WTC11 (cell line): Measurements from ENCODE around the gene RABGGTA. TPM values are rescaled to one million over a fixed set of nuclear protein-coding genes. Genes with fewer than 3 reads are reported as not detected.

ENCODE experiments used
- ATAC-seq: fragments of 200-7000 bp; cut with Tn5 transposase; 2 replicates; pipeline ENCODE4 v1.10.0; 2021; ENCODE audit warnings: mild to moderate bottlenecking, moderate library complexity
- CTCF ChIA-PET: fragments of 300-600 bp; sonication (Branson Sonifier 250); formaldehyde crosslinking; loops from one replicate; lab custom pipeline; 2021; ENCODE audit warnings: antibody characterized with exemption; lab: Charles Lee
- POLR2A ChIA-PET: fragments of 350-600 bp; sonication (Branson Sonifier 250); formaldehyde crosslinking; loops from one replicate; lab custom pipeline; 2021; ENCODE audit warnings: antibody characterized with exemption; lab: Charles Lee
- DNase-seq: peaks from one replicate; pipeline ENCODE4 v3.0.0; 2021; ENCODE audit warnings: low spot score
- H3K27ac Mint-ChIP-seq: 2 replicates; pipeline ENCODE4 v1.8.0; 2021; ENCODE audit warnings: mixed read lengths
- H3K27me3 Mint-ChIP-seq: 2 replicates; pipeline ENCODE4 v1.8.0; 2021; ENCODE audit warnings: low read depth, mild to moderate bottlenecking, moderate library complexity, mixed read lengths
- H3K36me3 Mint-ChIP-seq: 2 replicates; pipeline ENCODE4 v1.8.0; 2021; ENCODE audit warnings: mixed read lengths
- H3K4me1 Mint-ChIP-seq: 2 replicates; pipeline ENCODE4 v1.8.0; 2022; ENCODE audit warnings: mixed read lengths
- H3K4me3 Mint-ChIP-seq: 2 replicates; pipeline ENCODE4 v1.8.0; 2021; ENCODE audit warnings: mild to moderate bottlenecking, moderate library complexity, mixed read lengths
- H3K9me3 Mint-ChIP-seq: 2 replicates; pipeline ENCODE4 v1.8.0; 2021; ENCODE audit warnings: mixed read lengths
- AFF4 ChIP-seq: sonication (generic); formaldehyde crosslinking; IDR thresholded peaks from 2 replicates; pipeline ENCODE4 v1.8.1; 2023; ENCODE audit warnings: mild to moderate bottlenecking, missing genetic modification reagents, borderline replicate concordance
- CBFB ChIP-seq: sonication (generic); formaldehyde crosslinking; IDR thresholded peaks from 2 replicates; pipeline ENCODE4 v1.8.1; 2022; ENCODE audit warnings: mild to moderate bottlenecking, low read depth, missing genetic modification reagents
- CREB1 ChIP-seq: sonication (generic); formaldehyde crosslinking; IDR thresholded peaks from 2 replicates; pipeline ENCODE4 v1.8.0; 2023; ENCODE audit warnings: mild to moderate bottlenecking, missing genetic modification reagents
- MXD4 ChIP-seq: fragments of 250-450 bp; sonication (Bioruptor Pico); IDR thresholded peaks from 2 replicates; pipeline ENCODE4 v1.8.0; 2021; ENCODE audit warnings: mild to moderate bottlenecking, moderate library complexity, borderline replicate concordance
- NFYB ChIP-seq: sonication (generic); formaldehyde crosslinking; conservative IDR thresholded peaks from 2 replicates; pipeline ENCODE4 v1.8.0; 2022; ENCODE audit warnings: low read depth, missing genetic modification reagents
- NR3C1 ChIP-seq: sonication (generic); formaldehyde crosslinking; conservative IDR thresholded peaks from 2 replicates; pipeline ENCODE4 v1.8.1; 2023; ENCODE audit warnings: low read depth, mild to moderate bottlenecking, missing genetic modification reagents
- OVOL2 ChIP-seq: fragments of 250-450 bp; sonication (Bioruptor Pico); IDR thresholded peaks from 2 replicates; pipeline ENCODE4 v1.9.0; 2021; ENCODE audit warnings: mild to moderate bottlenecking, borderline replicate concordance
- PRRX2 ChIP-seq: fragments of 250-450 bp; sonication (Bioruptor Pico); IDR thresholded peaks from 2 replicates; pipeline ENCODE4 v1.8.0; 2021; ENCODE audit warnings: mild to moderate bottlenecking
- SMAD4 ChIP-seq: sonication (generic); formaldehyde crosslinking; IDR thresholded peaks from 2 replicates; pipeline ENCODE4 v1.8.0; 2022; ENCODE audit warnings: mild to moderate bottlenecking, missing genetic modification reagents
- SP1 ChIP-seq: sonication (generic); formaldehyde crosslinking; conservative IDR thresholded peaks from 2 replicates; pipeline ENCODE4 v1.8.1; 2022; ENCODE audit warnings: missing genetic modification reagents
- STAT6 ChIP-seq: sonication (generic); formaldehyde crosslinking; conservative IDR thresholded peaks from 2 replicates; pipeline ENCODE4 v1.8.1; 2023; ENCODE audit warnings: mild to moderate bottlenecking, low read depth, missing genetic modification reagents, moderate library complexity
- TEAD4 ChIP-seq: sonication (generic); formaldehyde crosslinking; IDR thresholded peaks from 2 replicates; pipeline ENCODE4 v1.8.0; 2022; ENCODE audit warnings: mild to moderate bottlenecking, missing genetic modification reagents
- ZNF138 ChIP-seq: sonication (generic); formaldehyde crosslinking; conservative IDR thresholded peaks from 2 replicates; pipeline ENCODE4 v1.8.1; 2022; ENCODE audit warnings: mild to moderate bottlenecking, moderate library complexity, missing genetic modification reagents
- ZNF219 ChIP-seq: sonication (generic); formaldehyde crosslinking; IDR thresholded peaks from 2 replicates; pipeline ENCODE4 v1.8.0; 2023; ENCODE audit warnings: missing genetic modification reagents, mild to moderate bottlenecking, borderline replicate concordance
- ZNF281 ChIP-seq: sonication (generic); formaldehyde crosslinking; IDR thresholded peaks from 2 replicates; pipeline ENCODE4 v1.8.0; 2023; ENCODE audit warnings: mild to moderate bottlenecking, missing genetic modification reagents
- ZNF396 ChIP-seq: fragments of 250-450 bp; sonication (Bioruptor Pico); IDR thresholded peaks from 2 replicates; pipeline ENCODE4 v1.8.0; 2021; ENCODE audit warnings: mild to moderate bottlenecking, moderate library complexity, borderline replicate concordance
- ZNF423 ChIP-seq: fragments of 250-450 bp; sonication (Bioruptor Pico); IDR thresholded peaks from 2 replicates; pipeline ENCODE4 v2.1.2; 2022; ENCODE audit warnings: mild to moderate bottlenecking, moderate library complexity
- ZNF671 ChIP-seq: fragments of 250-450 bp; sonication (Bioruptor Pico); IDR thresholded peaks from 2 replicates; pipeline ENCODE4 v1.8.0; 2021; ENCODE audit warnings: mild to moderate bottlenecking
- total RNA-seq: library from RNA; stranded (reverse); gene quantifications from 3 replicates; pipeline ENCODE4 v1.2.3, GENCODE V29; 2021
- TF ChIP-seq, protein P1 (sequence below): sonication (generic); formaldehyde crosslinking; IDR thresholded peaks from 2 replicates; pipeline ENCODE4 v1.8.0; 2022; ENCODE audit warnings: mild to moderate bottlenecking, missing genetic modification reagents
- TF ChIP-seq, protein P2 (sequence below): sonication (generic); formaldehyde crosslinking; IDR thresholded peaks from 2 replicates; pipeline ENCODE4 v1.8.1; 2023; ENCODE audit warnings: mild to moderate bottlenecking, missing genetic modification reagents, moderate library complexity

Gene RABGGTA
- total RNA-seq, 1 experiment from 2014 or later, result 27.1 TPM

DNA sequence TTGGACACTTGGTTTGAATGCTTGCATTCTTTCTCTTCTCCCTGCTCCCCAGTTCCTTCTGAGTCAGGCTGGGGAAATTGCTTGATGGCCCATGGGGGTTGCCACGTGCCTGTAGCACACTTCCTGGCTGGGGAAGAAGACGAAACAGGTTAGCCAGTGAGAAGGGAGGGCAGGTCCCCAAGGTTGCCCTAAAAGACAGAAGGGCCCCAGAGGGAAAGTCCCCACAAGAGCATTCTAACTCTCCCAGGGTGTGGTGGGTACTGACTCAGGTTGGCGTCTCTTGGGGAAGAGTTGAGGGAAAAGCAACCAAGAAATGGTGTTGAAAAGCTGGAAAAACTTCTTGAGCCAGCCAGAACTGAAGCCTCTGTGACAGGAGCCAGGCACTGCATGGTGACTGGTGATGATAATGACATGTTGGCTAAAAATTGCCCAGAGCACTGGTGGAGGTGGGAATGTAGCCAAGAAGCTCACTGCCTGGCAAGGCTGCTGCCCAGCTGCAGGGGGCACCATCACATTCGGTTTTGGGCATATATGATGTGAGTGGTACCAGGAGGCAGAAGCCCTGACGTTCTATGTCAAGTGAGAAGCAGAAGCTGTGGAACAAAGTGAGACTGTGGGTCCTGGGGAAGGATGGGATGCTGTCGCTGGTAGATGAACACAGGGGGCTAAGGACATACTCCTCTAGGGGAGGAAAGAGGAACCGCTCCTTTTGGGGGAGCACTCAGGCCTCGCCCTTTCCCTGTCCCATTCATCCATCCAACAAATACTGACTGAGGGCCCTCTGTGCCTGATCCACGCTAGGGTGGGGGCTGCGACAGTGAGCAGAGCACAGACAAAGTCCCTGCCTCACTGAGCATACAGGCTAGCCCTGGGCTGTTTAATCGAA is 8.1 kb upstream of the RABGGTA start:
- DNase-seq (no peak), ATAC-seq (no peak)
- no peaks in the 10 kb centered on the region for H3K36me3 Mint-ChIP-seq
- no peak overlapping the region for H3K4me3 Mint-ChIP-seq
- TF ChIP-seq SMAD4 (CRISPR knock-in tag) (no peak), ZNF219 (CRISPR knock-in tag) (no peak), CBFB (CRISPR knock-in tag) (no peak), ZNF671 (no peak), AFF4 (no peak), ZNF396 (CRISPR knock-in tag) (no peak), TEAD4 (CRISPR knock-in tag) (no peak), ZNF138 (CRISPR knock-in tag) (no peak), PRRX2 (CRISPR knock-in tag) (no peak), OVOL2 (CRISPR knock-in tag) (no peak), NFYB (CRISPR knock-in tag) (no peak), STAT6 (CRISPR knock-in tag) (no peak), MXD4 (CRISPR knock-in tag) (no peak), NR3C1 (CRISPR knock-in tag) (no peak), ZNF423 (CRISPR knock-in tag) (no peak), SP1 (CRISPR knock-in tag) (no peak), CREB1 (CRISPR knock-in tag) (no peak), ZNF281 (CRISPR knock-in tag) (no peak)
- TF ChIP-seq, protein P1, sequence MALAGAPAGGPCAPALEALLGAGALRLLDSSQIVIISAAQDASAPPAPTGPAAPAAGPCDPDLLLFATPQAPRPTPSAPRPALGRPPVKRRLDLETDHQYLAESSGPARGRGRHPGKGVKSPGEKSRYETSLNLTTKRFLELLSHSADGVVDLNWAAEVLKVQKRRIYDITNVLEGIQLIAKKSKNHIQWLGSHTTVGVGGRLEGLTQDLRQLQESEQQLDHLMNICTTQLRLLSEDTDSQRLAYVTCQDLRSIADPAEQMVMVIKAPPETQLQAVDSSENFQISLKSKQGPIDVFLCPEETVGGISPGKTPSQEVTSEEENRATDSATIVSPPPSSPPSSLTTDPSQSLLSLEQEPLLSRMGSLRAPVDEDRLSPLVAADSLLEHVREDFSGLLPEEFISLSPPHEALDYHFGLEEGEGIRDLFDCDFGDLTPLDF (CRISPR knock-in tag), result no peak
- TF ChIP-seq, protein P2, sequence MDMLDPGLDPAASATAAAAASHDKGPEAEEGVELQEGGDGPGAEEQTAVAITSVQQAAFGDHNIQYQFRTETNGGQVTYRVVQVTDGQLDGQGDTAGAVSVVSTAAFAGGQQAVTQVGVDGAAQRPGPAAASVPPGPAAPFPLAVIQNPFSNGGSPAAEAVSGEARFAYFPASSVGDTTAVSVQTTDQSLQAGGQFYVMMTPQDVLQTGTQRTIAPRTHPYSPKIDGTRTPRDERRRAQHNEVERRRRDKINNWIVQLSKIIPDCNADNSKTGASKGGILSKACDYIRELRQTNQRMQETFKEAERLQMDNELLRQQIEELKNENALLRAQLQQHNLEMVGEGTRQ (CRISPR knock-in tag), result no peak
- ChIA-PET CTCF (interaction anchor here (1.1 to 3.2 kb wide), 4 partner anchors 8 to 36 kb away, joined by 5 to 16 read pairs (median 12); partner anchors contain the start of genes CIDEB, RABGGTA and TINF2), POLR2A (interaction anchor here (1.1 kb wide), 1 partner anchor 9 kb away, joined by 3 read pairs; no protein-coding TSS in a partner anchor)
- no peak overlapping the region for H3K27ac Mint-ChIP-seq
- H3K9me3 Mint-ChIP-seq, result no peaks in the 10 kb centered on the region
- no peaks in the 10 kb centered on the region for H3K27me3 Mint-ChIP-seq
- H3K4me1 Mint-ChIP-seq, result no peaks in the 10 kb centered on the region
